ENCODE data around the gene NFX1.

The NFX1 gene

GRCh38 chr9:33307067-33307466 lies 16.8 kb downstream of the NFX1 start:
- H3K27ac ChIP-seq, result no peak overlapping the region
- TF ChIP-seq, protein P1, sequence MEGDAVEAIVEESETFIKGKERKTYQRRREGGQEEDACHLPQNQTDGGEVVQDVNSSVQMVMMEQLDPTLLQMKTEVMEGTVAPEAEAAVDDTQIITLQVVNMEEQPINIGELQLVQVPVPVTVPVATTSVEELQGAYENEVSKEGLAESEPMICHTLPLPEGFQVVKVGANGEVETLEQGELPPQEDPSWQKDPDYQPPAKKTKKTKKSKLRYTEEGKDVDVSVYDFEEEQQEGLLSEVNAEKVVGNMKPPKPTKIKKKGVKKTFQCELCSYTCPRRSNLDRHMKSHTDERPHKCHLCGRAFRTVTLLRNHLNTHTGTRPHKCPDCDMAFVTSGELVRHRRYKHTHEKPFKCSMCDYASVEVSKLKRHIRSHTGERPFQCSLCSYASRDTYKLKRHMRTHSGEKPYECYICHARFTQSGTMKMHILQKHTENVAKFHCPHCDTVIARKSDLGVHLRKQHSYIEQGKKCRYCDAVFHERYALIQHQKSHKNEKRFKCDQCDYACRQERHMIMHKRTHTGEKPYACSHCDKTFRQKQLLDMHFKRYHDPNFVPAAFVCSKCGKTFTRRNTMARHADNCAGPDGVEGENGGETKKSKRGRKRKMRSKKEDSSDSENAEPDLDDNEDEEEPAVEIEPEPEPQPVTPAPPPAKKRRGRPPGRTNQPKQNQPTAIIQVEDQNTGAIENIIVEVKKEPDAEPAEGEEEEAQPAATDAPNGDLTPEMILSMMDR (conservative IDR thresholded peaks at IDR 0.05), result no peak

GRCh38 chr9:33309903-33310302 lies 19.6 kb downstream of the NFX1 start:
- peak overlapping the region; percentile 43 for H3K27ac ChIP-seq
- TF ChIP-seq, protein P1 (conservative IDR thresholded peaks at IDR 0.05), result no peak

GRCh38 chr9:33310748-33311147 lies 20.4 kb downstream of the NFX1 start:
- peak overlapping the region; percentile 15; the same call in 1 of the 2 replicates for H3K27ac ChIP-seq

DNA sequence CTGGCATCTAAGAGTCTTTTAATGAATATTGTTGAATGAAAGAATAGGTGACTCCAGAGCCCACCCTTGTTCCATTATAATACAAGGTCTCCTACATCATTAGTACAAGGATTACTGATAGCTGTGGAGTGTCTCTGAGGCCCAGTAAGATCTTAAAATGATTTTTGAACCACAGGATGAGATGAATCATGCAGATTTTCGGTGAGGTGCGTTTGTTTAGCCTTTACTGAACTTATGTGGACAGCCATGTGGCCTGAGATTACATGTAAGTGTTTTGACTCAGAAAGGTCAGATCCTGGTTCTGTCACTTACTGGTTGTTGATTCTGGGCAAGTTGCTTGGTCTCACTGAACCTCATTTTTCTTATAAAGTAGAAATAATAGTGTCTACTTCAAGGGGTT lies 21.6 kb downstream of the NFX1 start:
- TF ChIP-seq, protein P1 (conservative IDR thresholded peaks at IDR 0.05), result no peak
- no peak overlapping the region for H3K27ac ChIP-seq

More at GRCh38 chr9:33310748-33311147, 20.4 kb downstream of the NFX1 start:
- TF ChIP-seq, protein P1 (conservative IDR thresholded peaks at IDR 0.05), result no peak

- H3K27ac ChIP-seq, result peak overlapping the region; percentile 31; the same call in 1 of the 2 replicates
- TF ChIP-seq, protein P1 (conservative IDR thresholded peaks at IDR 0.05), result no peak
These were observed 25.1 kb downstream of the NFX1 start for GRCh38 chr9:33315371-33315770.

GRCh38 chr9:33317136-33317535 lies 26.8 kb downstream of the NFX1 start:
- H3K27ac ChIP-seq, result peak overlapping the region; percentile 31; the same call in 1 of the 2 replicates

- TF ChIP-seq, protein P1 (conservative IDR thresholded peaks at IDR 0.05), result no peak
- H3K27ac ChIP-seq, result no peak overlapping the region
These were observed 27.9 kb downstream of the NFX1 start for GRCh38 chr9:33318225-33318624.

- no peak overlapping the region for H3K27ac ChIP-seq
- TF ChIP-seq, protein P1 (conservative IDR thresholded peaks at IDR 0.05), result no peak
These were observed 28.5 kb downstream of the NFX1 start for GRCh38 chr9:33318781-33319180.
